K562 (cell line): ENCODE data around the gene RAB31. TPM values are rescaled to one million over a fixed set of nuclear protein-coding genes. Genes with fewer than 3 reads are reported as not detected.
"Not testable (repeated sequence)": the region's sequence is repeated elsewhere in the genome, so short reads cannot be mapped to it uniquely, and the experiment has no call there.

ENCODE experiments used
- ATAC-seq: fragments of 200-7000 bp; cut with Tn5 transposase; 3 replicates; pipeline ENCODE4 v1.9.1; 2020; ENCODE audit warnings: moderate library complexity
- BruUV-seq: library from RNA; stranded (reverse); fragments of 400-500 nt; replicated peaks from 2 replicates; lab custom pipeline; 2021; lab: Mats Ljungman, UMichigan
- CTCF ChIA-PET: fragments of 300-600 bp; formaldehyde crosslinking; extraction: SDS; loops from one replicate; lab custom pipeline; 2021; ENCODE audit warnings: low intra/inter-chr PET ratio; lab: Yijun Ruan, JAX
- POLR2A ChIA-PET: fragments of 300-600, 350-650 bp; sonication (Branson Sonifier 250); formaldehyde crosslinking; extraction: SDS; loops from one replicate; lab custom pipeline; 2021; ENCODE audit warnings: antibody characterized with exemption, inconsistent platforms; lab: Yijun Ruan, JAX
- DNase-seq, 4 experiments: peaks; one replicate each; pipeline versions ENCODE4 v3.0.0 to v3.0.0-alpha.2; 2011 to 2018; ENCODE audit warnings: low spot score in 3 of 4, mixed read lengths in 3 of 4; ENCODE audit errors: extremely low read depth in 1 of 4
- FAIRE-seq: peaks from 2 replicates; lab custom pipeline; 2011; peaks lifted over from hg19 to GRCh38; lab: Jason Lieb, UNC
- H2AFZ ChIP-seq: 2 replicates; pipeline ENCODE4 v1.6.0; 2011; ENCODE audit warnings: low read depth, low read length, control low read depth, inconsistent platforms
- H3K27ac ChIP-seq: fragments of 200-600 bp; 3 replicates; pipeline ENCODE4 v1.8.0; 2011; ENCODE audit warnings: low read depth, mild to moderate bottlenecking, control low read depth, inconsistent platforms, low read length, moderate library complexity, mixed read lengths; ENCODE audit errors: extremely low read depth
- H3K27me3 ChIP-seq, 2 experiments: fragments of 300-600 bp in 1 of 2; 2 replicates in 1 of 2; 3 replicates in 1 of 2; pipeline versions ENCODE4 v1.6.0 to v1.8.0; 2011; ENCODE audit warnings: inconsistent platforms in 2 of 2, low read length in 2 of 2, mild to moderate bottlenecking in 1 of 2, mixed read lengths in 1 of 2, moderate library complexity in 1 of 2; ENCODE audit not compliant: control insufficient read depth in 2 of 2, insufficient read depth in 2 of 2
- H3K36me3 ChIP-seq: fragments of 300-600 bp; 3 replicates; pipeline ENCODE4 v1.8.0; 2011; ENCODE audit warnings: mild to moderate bottlenecking, low read length, inconsistent platforms; ENCODE audit not compliant: control insufficient read depth, insufficient read depth
- H3K4me1 ChIP-seq, 2 experiments: fragments of 200-600 bp in 1 of 2; replicated peaks in 1 of 2; 2 replicates in 1 of 2; 3 replicates in 1 of 2; pipeline versions ENCODE4 v1.5.1 to v1.8.0; 2011; ENCODE audit warnings: inconsistent platforms in 2 of 2, low read length in 2 of 2, mild to moderate bottlenecking in 1 of 2, mixed read lengths in 1 of 2, moderate library complexity in 1 of 2; ENCODE audit not compliant: control insufficient read depth in 2 of 2, insufficient read depth in 2 of 2
- H3K4me2 ChIP-seq: 2 replicates; pipeline ENCODE4 v1.6.1; 2011; ENCODE audit warnings: low read length, control low read depth, inconsistent platforms, mixed read lengths; ENCODE audit not compliant: insufficient read depth
- H3K4me3 ChIP-seq: fragments of 200-600 bp; sonication (generic), shearing (Covaris generic); 2 replicates; pipeline ENCODE4 v1.5.1; 2016; ENCODE audit warnings: control low read depth, inconsistent platforms
- H3K79me2 ChIP-seq: fragments of 200-600 bp; 3 replicates; pipeline ENCODE4 v1.8.0; 2011; ENCODE audit warnings: low read length, inconsistent platforms; ENCODE audit not compliant: control insufficient read depth, insufficient read depth
- H3K9ac ChIP-seq, 2 experiments: 2 replicates each; pipeline versions ENCODE4 v1.6.0 to v1.6.1; 2011; ENCODE audit warnings: low read depth in 2 of 2, low read length in 2 of 2, control low read depth in 1 of 2, inconsistent platforms in 1 of 2, mild to moderate bottlenecking in 1 of 2, mixed read lengths in 1 of 2; ENCODE audit not compliant: insufficient read depth in 1 of 2
- H3K9me1 ChIP-seq: one replicate; pipeline ENCODE4 v1.6.0; 2011; ENCODE audit warnings: inconsistent platforms, mild to moderate bottlenecking, low read length, moderate library complexity; ENCODE audit not compliant: control insufficient read depth, insufficient read depth
- H3K9me3 ChIP-seq: replicated peaks from 2 replicates; pipeline ENCODE4 v1.5.1; 2011; ENCODE audit warnings: low read depth, low read length, inconsistent platforms; ENCODE audit not compliant: control insufficient read depth, insufficient read depth
- H4K20me1 ChIP-seq: replicated peaks from 2 replicates; pipeline ENCODE4 v1.6.1; 2011; ENCODE audit warnings: low read length, inconsistent platforms, mixed read lengths; ENCODE audit not compliant: control insufficient read depth, insufficient read depth
- BCOR ChIP-seq: fragments of 450-650 bp; IDR thresholded peaks from 2 replicates; pipeline ENCODE4 v1.6.1; 2016
- DMBX1 ChIP-seq: fragments of 250-450 bp; sonication (Bioruptor Pico); IDR thresholded peaks from 2 replicates; pipeline ENCODE4 v1.8.0; 2022; ENCODE audit warnings: inconsistent platforms, mild to moderate bottlenecking, moderate library complexity, borderline replicate concordance
- MYC ChIP-seq, 2 experiments: fragments of 250-450 bp in 1 of 2; sonication (Bioruptor Pico) in 1 of 2; IDR thresholded peaks; 2 replicates each; pipeline versions ENCODE4 v1.5.1 to v1.6.1; 2012 to 2021; ENCODE audit warnings: low read depth in 2 of 2, borderline replicate concordance in 1 of 2, improper control_type of control experiment in 1 of 2, low read length in 1 of 2, mild to moderate bottlenecking in 1 of 2, moderate library complexity in 1 of 2
- NR2C2 ChIP-seq, 2 experiments: fragments of 200-800 bp in 1 of 2; sonication (Bioruptor generic) in 1 of 2; sonication (generic) in 1 of 2; formaldehyde crosslinking in 1 of 2; IDR thresholded peaks; 2 replicates each; pipeline versions ENCODE4 v1.6.1 to v1.8.0; 2016 to 2022; ENCODE audit warnings: mild to moderate bottlenecking in 1 of 2, missing compliant biosample characterization in 1 of 2, missing genetic modification characterization in 1 of 2, missing genetic modification reagents in 1 of 2
- RBM25 ChIP-seq: fragments of 200-400 bp; formaldehyde crosslinking; IDR thresholded peaks from 2 replicates; pipeline ENCODE4 v1.6.1; 2018; ENCODE audit warnings: low read length, low read depth, moderate library complexity; ENCODE audit not compliant: severe bottlenecking
- SMARCA5 ChIP-seq: fragments of 450-650 bp; IDR thresholded peaks from 2 replicates; pipeline ENCODE4 v1.6.1; 2016
- TFAP4 ChIP-seq: sonication (generic); formaldehyde crosslinking; IDR thresholded peaks from 2 replicates; pipeline ENCODE4 v1.8.0; 2022; ENCODE audit warnings: missing genetic modification reagents, mild to moderate bottlenecking, moderate library complexity, borderline replicate concordance
- ZNF121 ChIP-seq: sonication (generic); formaldehyde crosslinking; conservative IDR thresholded peaks from 2 replicates; pipeline ENCODE4 v1.8.0; 2022; ENCODE audit warnings: missing genetic modification reagents
- ZNF311 ChIP-seq: fragments of 250-450 bp; sonication (Bioruptor Pico); IDR thresholded peaks from 2 replicates; pipeline ENCODE4 v1.4.0; 2020; ENCODE audit warnings: mild to moderate bottlenecking, moderate library complexity
- ZNF740 ChIP-seq, 3 experiments: fragments of 200-800 bp in 1 of 3; sonication (Bioruptor generic) in 1 of 3; sonication (generic) in 1 of 3; formaldehyde crosslinking in 1 of 3; IDR thresholded peaks; 2 replicates each; pipeline versions ENCODE4 v1.6.1 to v1.8.0; 2016 to 2022; ENCODE audit warnings: mild to moderate bottlenecking in 2 of 3, missing compliant biosample characterization in 2 of 3, missing genetic modification characterization in 2 of 3, missing genetic modification reagents in 1 of 3
- WGBS: fragments of 100-300 bp; shearing (Covaris generic); methylation state at CpG from one replicate; pipeline ENCODE4 v1.1.6; 2016; ENCODE audit warnings: low coverage, mixed read lengths; ENCODE audit not compliant: insufficient coverage; ENCODE audit errors: missing lambda C conversion rate; 5-methylcytosine and 5-hydroxymethylcytosine counted together
- in situ Hi-C: fragments of 300-500 bp; cut with MboI; formaldehyde crosslinking; loops from 4 replicates; pipeline ENCODE4 v1.15.0; 2018; ENCODE audit warnings: inconsistent platforms, mixed read lengths
- intact Hi-C: fragments of 100-400 bp; cut with micrococcal nuclease; formaldehyde crosslinking; loops from 2 replicates; pipeline ENCODE4 v1.14.2; 2022
- polyA plus RNA-seq, 8 experiments: library from polyadenylated mRNA; depleted of rRNA in 4 of 8; stranded (reverse) in 5 of 8; unstranded in 3 of 8; fragments of >200 nt; fragmentation: Nextera tagmentation in 2 of 8; fragmentation: Illumina TruSeq in 1 of 8; extraction: Ambion mirVana in 2 of 8; extraction: Trizol in 1 of 8; gene quantifications; 2 replicates each; pipeline versions ENCODE4 v1.2.1 to v1.2.3, GENCODE V29; 2011 to 2014; ENCODE audit warnings: inconsistent platforms in 1 of 8, missing spikeins in 1 of 8
- total RNA-seq, 7 experiments: library from RNA; depleted of rRNA in 6 of 7; stranded (reverse); fragments of >200 nt in 6 of 7; fragmentation: Illumina TruSeq in 2 of 7; extraction: Trizol in 2 of 7; gene quantifications; 2 replicates each; pipeline versions ENCODE4 v1.2.1 to v1.2.3, GENCODE V29; 2011 to 2021; ENCODE audit warnings: low replicate concordance in 1 of 7

Gene RAB31
- total and polyA plus RNA-seq, 9 of the 15 experiments (the other 6 are each of a cell fraction or from before 2014, with no cell fraction given), result 20.7 to 70.4 (median 41.3) TPM

GRCh38 chr18:9899550-9899930, 191.4 kb downstream of the RAB31 start:
- FAIRE-seq; H3K9me3 ChIP-seq; in situ Hi-C loops; H3K9me1 ChIP-seq; H3K36me3 ChIP-seq; H3K27me3 ChIP-seq; H3K79me2 ChIP-seq; ATAC-seq; CTCF ChIA-PET; H4K20me1 ChIP-seq; intact Hi-C loops; DNase-seq; H3K4me3 ChIP-seq; TF ChIP-seq ZNF740 (CRISPR knock-in tag; IDR thresholded peaks at IDR 0.05); MYC (IDR thresholded peaks at IDR 0.05; ENCODE audit: low read depth, low read length); NR2C2 (CRISPR knock-in tag; IDR thresholded peaks at IDR 0.05): not testable (repeated sequence)
- POLR2A ChIA-PET, result interaction anchor here (0.7 to 3.5 kb wide), 11 partner anchors 9 to 201 kb away, joined by 3 to 27 read pairs (median 6); partner anchors contain the start of genes TXNDC2 and VAPA
- peak overlapping the region; percentile 88; the same call in 1 of the 2 replicates for H2AFZ ChIP-seq
- H3K4me1 ChIP-seq, result peaks cover 26 to 61% of the 10 kb centered on the region in 2 experiments
- peak overlapping the region; percentile 78 for H3K4me2 ChIP-seq
- 31% methylated on average over 1 of the region's 1 CpG for WGBS
- BruUV-seq, result TSS peak; percentile 88
- TF ChIP-seq ZNF740 (tag; IDR thresholded peaks at IDR 0.05), result 0 out of 4 replicates have a peak, but pooled peaks of 1 of the 2 experiments have one; percentile 10
- peak; percentile 2 for TF ChIP-seq TFAP4
- peak; percentile 35; the same call in 1 of the 2 replicates for TF ChIP-seq BCOR
- TF ChIP-seq RBM25, result peak; percentile 18
- TF ChIP-seq MYC (CRISPR knock-in tag; IDR thresholded peaks at IDR 0.05; ENCODE audit: borderline replicate concordance, low read depth), result 0 out of 2 replicates have a peak, but pooled peaks have one; percentile 22
- 0 out of 2 replicates have a peak, but pooled peaks have one; percentile 4 for TF ChIP-seq NR2C2 (tag; IDR thresholded peaks at IDR 0.05)
- TF ChIP-seq DMBX1 (CRISPR knock-in tag), result 0 out of 2 replicates have a peak, but pooled peaks have one; percentile 14
- TF ChIP-seq ZNF121, result peak; percentile 93
- TF ChIP-seq ZNF311 (CRISPR knock-in tag), result 0 out of 2 replicates have a peak, but pooled peaks have one; percentile 12
- peak; percentile 45; the same call in 1 of the 2 replicates for TF ChIP-seq SMARCA5
- H3K9ac ChIP-seq, result peak overlapping the region; percentile 57 to 84; a peak in 3 of 4 replicates
- H3K27ac ChIP-seq, result peak overlapping the region; percentile 96
